OCI-LY7 (cell line): ENCODE results near the gene SPEM1. TPM values are rescaled to one million over a fixed set of nuclear protein-coding genes. Genes with fewer than 3 reads are reported as not detected.

Source experiments
- BruUV-seq: library from RNA; stranded (reverse); fragments of 400-500 nt; replicated peaks from 2 replicates; lab custom pipeline; 2021; lab: Mats Ljungman, UMichigan
- CTCF ChIA-PET: fragments of 300-600 bp; sonication (Branson Sonifier 250); formaldehyde crosslinking; loops from one replicate; lab custom pipeline; 2022; ENCODE audit warnings: antibody characterized with exemption; ENCODE audit not compliant: unreplicated experiment; lab: Charles Lee
- POLR2A ChIA-PET: fragments of 300-600 bp; sonication (Branson Sonifier 250); formaldehyde crosslinking; loops from one replicate; lab custom pipeline; 2022; ENCODE audit warnings: antibody characterized with exemption; lab: Charles Lee
- DNase-seq: peaks from one replicate; pipeline ENCODE4 v3.0.0-alpha.2; 2015; ENCODE audit warnings: low spot score
- H2AFZ ChIP-seq: fragments of 200-600 bp; sonication (generic), shearing (Covaris generic); 2 replicates; pipeline ENCODE4 v1.6.1; 2014; ENCODE audit warnings: mild to moderate bottlenecking, antibody characterized with exemption, low read length, moderate library complexity
- H3K27ac ChIP-seq: fragments of 200-600 bp; sonication (generic); 2 replicates; pipeline ENCODE4 v1.5.1; 2014; ENCODE audit warnings: mixed run types, low read depth, mild to moderate bottlenecking, moderate library complexity, low read length, inconsistent platforms; ENCODE audit not compliant: poor library complexity, severe bottlenecking
- H3K36me3 ChIP-seq: fragments of 200-600 bp; sonication (generic); 2 replicates; pipeline ENCODE4 v1.6.1; 2014; ENCODE audit warnings: mild to moderate bottlenecking, antibody characterized with exemption, low read length, moderate library complexity, mixed read lengths; ENCODE audit not compliant: insufficient read depth
- H3K4me1 ChIP-seq: fragments of 200-600 bp; sonication (generic); 2 replicates; pipeline ENCODE4 v1.5.1; 2014; ENCODE audit warnings: mild to moderate bottlenecking, low read length; ENCODE audit not compliant: insufficient read depth, poor library complexity, severe bottlenecking
- H3K4me2 ChIP-seq: fragments of 200-600 bp; sonication (generic); 2 replicates; pipeline ENCODE4 v1.6.1; 2014; ENCODE audit warnings: mild to moderate bottlenecking, low read length
- H3K4me3 ChIP-seq: fragments of 200-600 bp; sonication (generic); 2 replicates; pipeline ENCODE4 v1.5.1; 2014; ENCODE audit warnings: mild to moderate bottlenecking, low read depth, low read length; ENCODE audit not compliant: poor library complexity, severe bottlenecking
- H3K79me2 ChIP-seq: fragments of 200-600 bp; sonication (generic); 2 replicates; pipeline ENCODE4 v1.6.1; 2016; ENCODE audit warnings: low read depth, mild to moderate bottlenecking, low read length, moderate library complexity, mixed read lengths; ENCODE audit not compliant: insufficient read depth
- H3K9me2 ChIP-seq: fragments of 200-600 bp; sonication (generic); 2 replicates; pipeline ENCODE4 v1.6.1; 2016; ENCODE audit warnings: mild to moderate bottlenecking, low read length, mixed read lengths; ENCODE audit not compliant: insufficient read depth
- H3K9me3 ChIP-seq: fragments of 200-600 bp; sonication (generic); 2 replicates; pipeline ENCODE4 v1.6.1; 2014; ENCODE audit warnings: mild to moderate bottlenecking, mixed run types, low read length, mixed read lengths
- H4K20me1 ChIP-seq: fragments of 200-600 bp; sonication (generic); 2 replicates; pipeline ENCODE4 v1.6.1; 2014; ENCODE audit warnings: mild to moderate bottlenecking, antibody characterized with exemption, low read length, moderate library complexity, mixed read lengths; ENCODE audit not compliant: insufficient read depth
- CTCF ChIP-seq: fragments of 200-600 bp; sonication (generic); conservative IDR thresholded peaks from 2 replicates; pipeline ENCODE4 v1.5.1; 2014; ENCODE audit warnings: mild to moderate bottlenecking, antibody characterized with exemption, low read length, moderate library complexity, mixed read lengths
- EZH2phosphoT487 ChIP-seq: fragments of 200-600 bp; sonication (generic); IDR thresholded peaks from 2 replicates; pipeline ENCODE4 v1.6.1; 2018; ENCODE audit warnings: low read depth, borderline replicate concordance, mild to moderate bottlenecking, mixed run types, antibody characterized with exemption, low read length, moderate library complexity, mixed read lengths
- intact Hi-C: fragments of 100-400 bp; cut with micrococcal nuclease; formaldehyde crosslinking; loops from one replicate; pipeline ENCODE4 v1.10.0; 2022; ENCODE audit not compliant: unreplicated experiment
- total RNA-seq, 2 experiments: library from RNA; depleted of rRNA in 1 of 2; stranded (reverse); fragments of >200 nt in 1 of 2; shearing (Covaris generic) in 1 of 2; gene quantifications; 2 replicates each; pipeline ENCODE4 v1.2.3, GENCODE V29; 2014 to 2022

The SPEM1 gene
- total RNA-seq, 2 experiments from 2014 or later = not detected

- CTCF ChIA-PET = no interaction called here
- BruUV-seq = no TSS peak
- POLR2A ChIA-PET = no interaction called here
- Histone ChIP-seq H3K9me2 (no peaks in the 10 kb centered on the region), H3K36me3 (no peaks in the 10 kb centered on the region), H3K4me3 (no peak overlapping the region), H3K79me2 (no peaks in the 10 kb centered on the region), H3K9me3 (no peaks in the 10 kb centered on the region), H3K4me2 (no peak overlapping the region), H3K27ac (no peak overlapping the region), H3K4me1 (no peaks in the 10 kb centered on the region), H4K20me1 (no peaks in the 10 kb centered on the region), H2AFZ (no peak overlapping the region)
- TF ChIP-seq EZH2phosphoT487 = no peak
- TF ChIP-seq CTCF = no peak
- DNase-seq = no peak
- intact Hi-C loops = no loop called here
Observed at GRCh38 chr17:7425756-7426155, 5.6 kb downstream of the SPEM1 start.

GRCh38 chr17:7426203-7426863 lies 6.2 kb downstream of the SPEM1 start:
- Histone ChIP-seq H4K20me1 (no peaks in the 10 kb centered on the region), H3K4me3 (no peak overlapping the region), H3K27ac (no peak overlapping the region), H3K4me1 (no peaks in the 10 kb centered on the region), H2AFZ (no peak overlapping the region), H3K9me2 (no peaks in the 10 kb centered on the region), H3K79me2 (no peaks in the 10 kb centered on the region), H3K36me3 (no peaks in the 10 kb centered on the region), H3K4me2 (no peak overlapping the region), H3K9me3 (no peaks in the 10 kb centered on the region)
- no peak for DNase-seq
- POLR2A ChIA-PET = no interaction called here
- intact Hi-C loops = no loop called here
- CTCF ChIA-PET = no interaction called here
- TF ChIP-seq CTCF (no peak), EZH2phosphoT487 (no peak)
- no TSS peak for BruUV-seq

GRCh38 chr17:7426896-7427489 lies 6.9 kb downstream of the SPEM1 start:
- Histone ChIP-seq H3K36me3 (no peaks in the 10 kb centered on the region), H4K20me1 (no peaks in the 10 kb centered on the region), H2AFZ (no peak overlapping the region), H3K27ac (no peak overlapping the region), H3K4me2 (no peak overlapping the region), H3K79me2 (no peaks in the 10 kb centered on the region), H3K9me2 (no peaks in the 10 kb centered on the region), H3K4me3 (no peak overlapping the region), H3K4me1 (no peaks in the 10 kb centered on the region), H3K9me3 (no peaks in the 10 kb centered on the region)
- intact Hi-C loops = no loop called here
- ChIA-PET POLR2A (interaction anchor here (0.6 kb wide), 1 partner anchor 13 kb away, joined by 5 read pairs; no protein-coding TSS in a partner anchor), CTCF (no interaction called here)
- TF ChIP-seq EZH2phosphoT487 (no peak), CTCF (no peak)
- no TSS peak for BruUV-seq
- DNase-seq = no peak
